ENCODE measurements around the gene POU2F1.

The POU2F1 gene

DNA sequence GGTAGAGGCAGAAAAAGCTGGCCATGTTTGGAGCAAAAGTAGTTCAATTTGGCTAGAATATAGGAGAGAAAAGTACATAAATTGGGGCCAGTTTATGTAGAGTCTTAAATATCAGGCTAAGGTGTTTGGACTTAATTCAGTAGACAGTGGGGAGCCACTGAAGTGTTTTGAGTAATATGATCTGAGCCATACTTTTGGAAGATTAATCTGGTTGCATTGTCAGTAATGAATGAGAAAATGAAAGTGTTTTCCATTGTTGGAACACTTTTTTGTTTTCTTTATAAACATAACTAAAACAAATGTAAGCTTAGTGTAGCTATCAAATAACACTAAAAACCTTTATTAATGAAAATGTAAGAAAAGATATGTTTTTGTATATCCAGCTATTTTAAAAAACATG is 42.1 kb downstream of the POU2F1 start:
- Histone ChIP-seq H3K27ac (no peak overlapping the region), H3K4me3 (no peak overlapping the region)
- TF ChIP-seq, protein P1, sequence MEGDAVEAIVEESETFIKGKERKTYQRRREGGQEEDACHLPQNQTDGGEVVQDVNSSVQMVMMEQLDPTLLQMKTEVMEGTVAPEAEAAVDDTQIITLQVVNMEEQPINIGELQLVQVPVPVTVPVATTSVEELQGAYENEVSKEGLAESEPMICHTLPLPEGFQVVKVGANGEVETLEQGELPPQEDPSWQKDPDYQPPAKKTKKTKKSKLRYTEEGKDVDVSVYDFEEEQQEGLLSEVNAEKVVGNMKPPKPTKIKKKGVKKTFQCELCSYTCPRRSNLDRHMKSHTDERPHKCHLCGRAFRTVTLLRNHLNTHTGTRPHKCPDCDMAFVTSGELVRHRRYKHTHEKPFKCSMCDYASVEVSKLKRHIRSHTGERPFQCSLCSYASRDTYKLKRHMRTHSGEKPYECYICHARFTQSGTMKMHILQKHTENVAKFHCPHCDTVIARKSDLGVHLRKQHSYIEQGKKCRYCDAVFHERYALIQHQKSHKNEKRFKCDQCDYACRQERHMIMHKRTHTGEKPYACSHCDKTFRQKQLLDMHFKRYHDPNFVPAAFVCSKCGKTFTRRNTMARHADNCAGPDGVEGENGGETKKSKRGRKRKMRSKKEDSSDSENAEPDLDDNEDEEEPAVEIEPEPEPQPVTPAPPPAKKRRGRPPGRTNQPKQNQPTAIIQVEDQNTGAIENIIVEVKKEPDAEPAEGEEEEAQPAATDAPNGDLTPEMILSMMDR (IDR thresholded peaks at IDR 0.05): no peak
- no peak for DNase-seq (ENCODE audit: low spot score)

DNA sequence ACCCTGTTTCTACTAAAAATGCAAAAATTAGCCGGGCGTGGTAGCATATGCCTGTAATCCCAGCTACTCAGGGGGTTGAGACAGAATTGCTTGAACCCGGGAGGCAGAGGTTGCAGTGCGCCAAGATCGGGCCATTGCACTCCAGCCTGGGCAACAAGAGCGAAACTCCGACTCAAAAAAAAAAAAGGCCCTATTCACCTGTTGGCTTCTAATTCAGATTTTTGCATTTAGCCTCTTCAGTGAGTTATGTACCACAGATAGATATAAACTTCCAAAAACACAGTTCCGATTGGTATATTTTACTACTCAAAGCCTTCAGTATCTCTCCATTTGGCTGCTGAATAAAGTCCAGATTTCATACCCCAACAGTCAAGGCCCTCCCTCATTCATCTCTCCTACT is 42.7 kb downstream of the POU2F1 start:
- no peak for DNase-seq (ENCODE audit: low spot score)
- Histone ChIP-seq H3K4me3 (no peak overlapping the region), H3K27ac (no peak overlapping the region)
- TF ChIP-seq, protein P1 (IDR thresholded peaks at IDR 0.05): no peak

DNA sequence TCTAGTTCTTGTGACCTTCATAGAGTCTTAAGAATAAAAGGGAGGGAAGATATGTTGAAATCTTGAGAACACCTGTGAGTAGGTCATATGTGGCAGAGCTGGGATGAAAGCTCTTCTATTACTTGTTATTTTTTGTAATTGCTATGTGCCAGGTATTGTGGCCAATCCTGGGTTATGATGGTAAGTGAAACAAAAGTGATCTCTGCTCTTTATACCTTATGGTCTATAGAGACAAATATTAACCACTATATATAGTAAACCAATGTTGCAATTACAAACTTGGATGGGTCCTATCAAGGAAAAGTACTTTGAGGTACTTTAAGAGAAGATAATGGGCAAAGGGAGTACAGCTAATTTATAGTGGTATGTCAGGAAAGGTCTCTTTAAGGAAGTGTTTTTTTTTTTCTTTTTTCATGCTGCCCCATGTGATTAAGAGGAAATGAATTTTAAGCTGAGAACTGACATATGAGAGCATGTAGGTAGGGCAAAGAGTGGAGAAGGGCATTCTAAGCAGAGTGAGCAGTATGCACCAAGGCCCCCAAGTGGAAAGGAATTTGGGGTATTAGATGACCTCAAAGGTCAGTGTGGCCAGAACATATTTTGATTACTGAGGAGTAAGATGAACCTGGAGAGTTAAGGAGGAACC is 43.3 kb downstream of the POU2F1 start:
- H3K4me3 ChIP-seq: no peak overlapping the region
- TF ChIP-seq, protein P1 (IDR thresholded peaks at IDR 0.05): no peak
- no peak for DNase-seq (ENCODE audit: low spot score)
- H3K27ac ChIP-seq: no peak overlapping the region

DNA sequence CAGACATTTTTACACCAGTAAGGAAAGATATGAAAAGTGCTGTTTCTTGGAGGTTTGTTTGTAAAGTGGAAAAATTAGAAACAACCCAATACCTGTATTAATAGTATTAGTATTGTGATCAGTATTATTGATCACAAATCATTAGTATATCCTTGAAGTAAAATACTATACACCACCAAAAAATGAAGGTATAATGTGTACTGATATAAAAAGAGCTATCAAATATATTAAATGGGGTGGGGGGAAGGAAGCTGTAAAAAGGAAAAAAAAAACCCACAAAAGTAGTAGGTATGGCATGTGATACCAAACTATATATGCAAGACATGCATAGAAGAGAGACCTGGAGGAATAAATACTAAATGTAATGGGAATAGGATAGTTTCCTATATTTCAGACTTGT is 46.3 kb downstream of the POU2F1 start:
- TF ChIP-seq, protein P1 (IDR thresholded peaks at IDR 0.05): no peak
- Histone ChIP-seq H3K27ac (no peak overlapping the region), H3K4me3 (no peak overlapping the region)
- DNase-seq (ENCODE audit: low spot score): no peak

DNA sequence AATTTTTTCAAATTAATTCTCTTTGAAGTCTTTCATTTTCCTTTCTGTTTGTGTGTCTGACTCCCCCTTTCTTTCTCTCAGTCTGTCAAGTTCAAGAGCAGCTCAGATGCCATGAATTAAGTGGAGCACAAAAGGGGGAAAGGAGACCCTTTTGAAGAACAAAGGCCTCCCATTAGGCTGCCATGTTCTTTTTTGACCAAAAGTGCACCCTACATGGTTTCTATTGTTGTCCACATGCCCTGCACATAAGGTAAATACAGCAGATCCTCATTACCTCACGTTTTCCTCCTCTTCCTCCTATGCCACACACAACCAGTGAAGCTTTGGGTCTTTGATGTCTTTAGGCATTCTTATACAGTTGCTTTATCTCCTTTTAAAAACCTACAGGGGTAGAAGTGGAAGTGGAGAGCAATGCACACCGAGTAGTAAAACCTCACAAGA is 47.7 kb downstream of the POU2F1 start:
- H3K4me3 ChIP-seq: no peak overlapping the region
- H3K27ac ChIP-seq: no peak overlapping the region
- no peak for DNase-seq (ENCODE audit: low spot score)
- TF ChIP-seq, protein P1 (IDR thresholded peaks at IDR 0.05): no peak

DNA sequence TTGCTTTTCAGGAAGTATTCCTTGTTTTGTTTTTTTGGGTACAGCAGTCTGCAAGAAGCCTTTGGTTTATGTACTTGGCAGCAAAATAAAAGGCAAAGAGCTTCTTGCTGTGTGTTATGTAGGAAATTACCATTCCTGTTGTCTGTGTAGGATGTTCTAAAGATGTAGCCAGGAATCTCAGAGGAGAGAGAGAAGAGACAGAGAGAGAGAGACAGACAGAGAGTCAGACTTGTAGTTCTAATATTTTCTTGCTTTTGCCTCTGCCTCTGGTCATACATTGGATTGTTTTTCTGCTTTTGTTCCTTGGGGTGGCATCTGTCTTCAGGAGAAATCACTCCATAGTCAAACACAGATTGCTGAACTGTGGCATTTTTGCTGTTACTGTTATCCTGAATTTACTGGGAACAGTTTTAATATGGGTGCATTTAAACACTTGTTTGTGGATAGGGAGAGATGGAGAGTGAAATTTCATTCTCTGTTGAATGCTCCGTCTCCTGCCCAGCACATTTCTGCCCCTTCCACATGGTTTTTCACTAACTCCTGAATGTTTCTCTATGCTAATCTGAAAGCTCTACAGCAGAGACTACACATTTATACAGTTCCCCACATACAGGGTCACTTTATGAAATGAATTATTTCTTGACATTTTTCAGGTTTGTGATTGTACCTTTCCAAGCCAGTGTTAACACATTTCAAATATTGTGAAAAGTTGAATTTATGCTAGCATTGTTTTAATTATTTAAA is 49.8 kb downstream of the POU2F1 start:
- DNase-seq (ENCODE audit: low spot score): no peak
- Histone ChIP-seq H3K4me3 (no peak overlapping the region), H3K27ac (peak overlapping the region in 1 of 2 donors; percentile 1)
- TF ChIP-seq, protein P1 (IDR thresholded peaks at IDR 0.05): no peak
